HG03442 (cell line): ENCODE results near the gene EEIG1.

Source experiments
- ATAC-seq: cut with Tn5 transposase; IDR thresholded peaks from one replicate; pipeline ENCODE4 v1.9.1; 2021; ENCODE audit warnings: mild to moderate bottlenecking, moderate library complexity; ENCODE audit not compliant: unreplicated experiment

Gene EEIG1

GRCh38 chr9:127975376-127976315 lies 5.1 kb downstream of the EEIG1 start:
- ATAC-seq, result no peak

GRCh38 chr9:127974769-127975261 lies 6.0 kb downstream of the EEIG1 start:
- no peak for ATAC-seq

- ATAC-seq, result no peak
Measured at GRCh38 chr9:127974001-127974768, 6.6 kb downstream of the EEIG1 start.

GRCh38 chr9:127973169-127974000 lies 7.4 kb downstream of the EEIG1 start:
- no peak for ATAC-seq

GRCh38 chr9:127972236-127972871 lies 8.4 kb downstream of the EEIG1 start:
- ATAC-seq, result no peak

GRCh38 chr9:127971357-127972235 lies 9.2 kb downstream of the EEIG1 start:
- ATAC-seq, result no peak

GRCh38 chr9:127970401-127971313 lies 10.1 kb downstream of the EEIG1 start:
- peak; percentile 77 for ATAC-seq

- ATAC-seq, result no peak
Measured at GRCh38 chr9:127968700-127969383, 11.9 kb downstream of the EEIG1 start.

GRCh38 chr9:127968042-127968441 lies 12.7 kb downstream of the EEIG1 start:
- ATAC-seq, result no peak

GRCh38 chr9:127967151-127967809 lies 13.5 kb downstream of the EEIG1 start:
- ATAC-seq, result no peak

GRCh38 chr9:127966416-127967150 lies 14.2 kb downstream of the EEIG1 start:
- ATAC-seq, result no peak

- ATAC-seq, result no peak
Measured at GRCh38 chr9:127965953-127966352, 14.8 kb downstream of the EEIG1 start.

GRCh38 chr9:127963359-127964064 lies 17.3 kb downstream of the EEIG1 start:
- ATAC-seq, result no peak

GRCh38 chr9:127963041-127963358 lies 17.8 kb downstream of the EEIG1 start:
- no peak for ATAC-seq

- no peak for ATAC-seq
Measured at GRCh38 chr9:127962278-127962677, 18.5 kb downstream of the EEIG1 start.

- no peak for ATAC-seq
Measured at GRCh38 chr9:127961613-127962155, 19.1 kb downstream of the EEIG1 start.
